OCI-LY1 (cell line): ENCODE data around the gene LRRK2.

Experiments used
- CTCF ChIP-seq: fragments of 200-600 bp; sonication (generic), shearing (Covaris generic); IDR thresholded peaks from 2 replicates; pipeline ENCODE4 v1.5.1; 2017; ENCODE audit warnings: mild to moderate bottlenecking, antibody characterized with exemption, low read length, moderate library complexity, mixed read lengths
- EZH2 ChIP-seq: fragments of 200-600 bp; sonication (generic), shearing (Covaris generic); IDR thresholded peaks from 2 replicates; pipeline ENCODE4 v1.8.0; 2017; ENCODE audit warnings: borderline replicate concordance, mixed run types, mild to moderate bottlenecking, antibody characterized with exemption, low read length, moderate library complexity, mixed read lengths

- TF ChIP-seq CTCF, result no peak
- TF ChIP-seq EZH2, result no peak
Measured at GRCh38 chr12:40281791-40282364, 57.1 kb downstream of the LRRK2 start.
